ENCODE results near the gene EIF3M. TPM values are rescaled to one million over a fixed set of nuclear protein-coding genes. Genes with fewer than 3 reads are reported as not detected.

Gene EIF3M
- total RNA-seq, 1 experiment from 2014 or later, result 322 TPM

DNA sequence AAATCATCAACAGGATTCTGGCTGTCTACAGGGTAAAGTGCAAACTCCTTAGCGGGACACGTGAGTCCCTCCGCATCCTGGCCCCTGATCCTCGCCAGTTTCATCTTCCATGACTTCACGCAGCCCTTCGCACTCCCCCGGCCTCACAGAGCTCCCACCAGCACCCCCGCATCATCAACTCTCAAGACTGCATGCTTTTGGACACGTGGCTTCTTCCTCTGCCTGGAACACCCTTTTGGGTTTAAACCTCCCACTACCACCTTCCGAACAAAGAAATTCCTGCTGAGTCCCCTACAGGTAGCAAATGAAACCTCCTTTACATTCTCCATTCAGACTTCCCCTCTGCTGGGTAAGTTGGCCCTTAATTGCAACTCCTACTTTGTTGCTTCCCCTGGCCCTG, 12.6 kb upstream of the EIF3M start:
- Histone ChIP-seq H3K4me2 (no peak overlapping the region), H3K27ac (no peak overlapping the region)
- no peak for DNase-seq

DNA sequence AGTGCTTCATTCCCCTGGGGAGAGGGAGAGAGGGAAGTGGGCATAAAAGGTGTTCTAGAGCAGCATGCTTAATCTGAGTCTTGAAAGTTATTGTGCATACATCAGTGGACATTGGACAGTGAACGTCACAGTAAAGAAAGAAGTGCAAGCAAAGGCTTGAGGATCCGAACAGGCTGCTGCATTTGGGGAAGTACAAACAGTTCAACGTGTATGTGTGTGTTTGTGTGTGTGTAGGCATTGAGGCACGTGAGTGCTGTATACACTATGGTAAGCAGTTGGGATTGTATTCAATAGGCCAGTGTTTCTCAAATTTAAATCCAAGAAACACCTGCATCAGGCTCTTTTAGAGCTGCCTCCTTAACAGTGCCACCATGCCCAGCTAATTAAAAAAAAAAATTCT, 10.4 kb upstream of the EIF3M start:
- H4K20me1 ChIP-seq (ENCODE audit: insufficient read depth), result no peaks in the 10 kb centered on the region
- intact Hi-C loops (cut with micrococcal nuclease; ENCODE audit: unreplicated experiment), result no loop called here
- H3K4me1 ChIP-seq (replicated peaks; ENCODE audit: insufficient read depth), result no peaks in the 10 kb centered on the region
- DNase-seq, result no peak
- H3F3A ChIP-seq (ENCODE audit: insufficient read depth, low read depth), result no peaks in the 10 kb centered on the region
- H2AFZ ChIP-seq, result no peak overlapping the region
- BruUV-seq (replicated peaks), result no TSS peak
- H3K9me2 ChIP-seq (ENCODE audit: insufficient read depth), result no peaks in the 10 kb centered on the region
- no peak overlapping the region for H3K4me3 ChIP-seq
- POLR2A ChIA-PET (ENCODE audit: unreplicated experiment), result interaction anchor here (0.5 kb wide), 1 partner anchor 135 kb away, joined by 3 read pairs; no protein-coding TSS in a partner anchor
- no peak overlapping the region for H3K27ac ChIP-seq
- no peaks in the 10 kb centered on the region for H3K79me2 ChIP-seq (ENCODE audit: low read depth)
- H3K36me3 ChIP-seq (ENCODE audit: low read depth), result no peaks in the 10 kb centered on the region
- H3K27me3 ChIP-seq (ENCODE audit: insufficient read depth, low read depth), result no peaks in the 10 kb centered on the region
- CTCF ChIA-PET, result no interaction called here
- H3K4me2 ChIP-seq, result no peak overlapping the region
- no peaks in the 10 kb centered on the region for H3K9me3 ChIP-seq (ENCODE audit: insufficient read depth, low read depth)
- TF ChIP-seq, protein P1, sequence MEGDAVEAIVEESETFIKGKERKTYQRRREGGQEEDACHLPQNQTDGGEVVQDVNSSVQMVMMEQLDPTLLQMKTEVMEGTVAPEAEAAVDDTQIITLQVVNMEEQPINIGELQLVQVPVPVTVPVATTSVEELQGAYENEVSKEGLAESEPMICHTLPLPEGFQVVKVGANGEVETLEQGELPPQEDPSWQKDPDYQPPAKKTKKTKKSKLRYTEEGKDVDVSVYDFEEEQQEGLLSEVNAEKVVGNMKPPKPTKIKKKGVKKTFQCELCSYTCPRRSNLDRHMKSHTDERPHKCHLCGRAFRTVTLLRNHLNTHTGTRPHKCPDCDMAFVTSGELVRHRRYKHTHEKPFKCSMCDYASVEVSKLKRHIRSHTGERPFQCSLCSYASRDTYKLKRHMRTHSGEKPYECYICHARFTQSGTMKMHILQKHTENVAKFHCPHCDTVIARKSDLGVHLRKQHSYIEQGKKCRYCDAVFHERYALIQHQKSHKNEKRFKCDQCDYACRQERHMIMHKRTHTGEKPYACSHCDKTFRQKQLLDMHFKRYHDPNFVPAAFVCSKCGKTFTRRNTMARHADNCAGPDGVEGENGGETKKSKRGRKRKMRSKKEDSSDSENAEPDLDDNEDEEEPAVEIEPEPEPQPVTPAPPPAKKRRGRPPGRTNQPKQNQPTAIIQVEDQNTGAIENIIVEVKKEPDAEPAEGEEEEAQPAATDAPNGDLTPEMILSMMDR (conservative IDR thresholded peaks at IDR 0.05), result no peak
- TF ChIP-seq EZH2 (IDR thresholded peaks at IDR 0.05; ENCODE audit: low read depth), result no peak

More for the DNA sequence above, 12.6 kb upstream of the EIF3M start:
- Histone ChIP-seq H2AFZ (no peak overlapping the region), H3K36me3 (ENCODE audit: low read depth) (no peaks in the 10 kb centered on the region), H3F3A (ENCODE audit: insufficient read depth, low read depth) (no peaks in the 10 kb centered on the region), H3K9me3 (ENCODE audit: insufficient read depth, low read depth) (no peaks in the 10 kb centered on the region), H3K79me2 (ENCODE audit: low read depth) (no peaks in the 10 kb centered on the region), H3K9me2 (ENCODE audit: insufficient read depth) (no peaks in the 10 kb centered on the region), H4K20me1 (ENCODE audit: insufficient read depth) (no peaks in the 10 kb centered on the region), H3K4me3 (no peak overlapping the region), H3K4me1 (replicated peaks; ENCODE audit: insufficient read depth) (no peaks in the 10 kb centered on the region), H3K27me3 (ENCODE audit: insufficient read depth, low read depth) (no peaks in the 10 kb centered on the region)
- ChIA-PET CTCF (no interaction called here), POLR2A (ENCODE audit: unreplicated experiment) (no interaction called here)
- no TSS peak for BruUV-seq (replicated peaks)
- intact Hi-C loops (cut with micrococcal nuclease; ENCODE audit: unreplicated experiment), result no loop called here
- TF ChIP-seq EZH2 (IDR thresholded peaks at IDR 0.05; ENCODE audit: low read depth), result no peak
- TF ChIP-seq, protein P1 (conservative IDR thresholded peaks at IDR 0.05), result no peak

DNA sequence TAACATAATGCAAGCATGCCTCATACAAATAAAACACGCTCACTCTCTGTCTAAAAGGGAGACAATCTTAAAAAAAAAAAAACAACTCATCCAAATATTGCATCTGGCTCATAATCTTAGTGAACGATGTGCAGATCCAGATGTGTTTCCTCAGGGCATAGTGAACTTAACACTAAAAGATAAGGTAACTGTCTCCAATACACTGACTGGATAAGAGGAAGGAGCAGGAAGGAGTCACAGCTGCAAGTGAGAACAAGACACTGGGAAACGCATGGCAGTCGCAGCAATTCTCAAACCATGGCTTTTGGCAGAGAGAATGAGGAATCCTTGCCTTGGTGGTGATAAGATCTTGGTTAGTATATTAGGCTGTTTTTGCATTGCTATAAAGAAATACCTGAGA, 9.2 kb upstream of the EIF3M start:
- Histone ChIP-seq H3K79me2 (ENCODE audit: low read depth) (no peaks in the 10 kb centered on the region), H3K36me3 (ENCODE audit: low read depth) (no peaks in the 10 kb centered on the region), H3K4me2 (no peak overlapping the region), H3K27me3 (ENCODE audit: insufficient read depth, low read depth) (no peaks in the 10 kb centered on the region), H3K4me1 (replicated peaks; ENCODE audit: insufficient read depth) (no peaks in the 10 kb centered on the region), H3K9me2 (ENCODE audit: insufficient read depth) (no peaks in the 10 kb centered on the region), H3F3A (ENCODE audit: insufficient read depth, low read depth) (no peaks in the 10 kb centered on the region), H3K27ac (no peak overlapping the region), H3K9me3 (ENCODE audit: insufficient read depth, low read depth) (no peaks in the 10 kb centered on the region), H2AFZ (no peak overlapping the region), H4K20me1 (ENCODE audit: insufficient read depth) (no peaks in the 10 kb centered on the region), H3K4me3 (no peak overlapping the region)
- POLR2A ChIA-PET (ENCODE audit: unreplicated experiment), result no interaction called here
- CTCF ChIA-PET, result no interaction called here
- no peak for DNase-seq
- no peak for TF ChIP-seq EZH2 (IDR thresholded peaks at IDR 0.05; ENCODE audit: low read depth)
- TF ChIP-seq, protein P1 (conservative IDR thresholded peaks at IDR 0.05), result no peak
- BruUV-seq (replicated peaks), result no TSS peak
- intact Hi-C loops (cut with micrococcal nuclease; ENCODE audit: unreplicated experiment), result no loop called here

Data from PC-9 (cell line).